GM12801 (cell line): ENCODE data around the gene LMBR1.

ENCODE experiments used
- TF ChIP-seq, protein P1 (sequence below): IDR thresholded peaks from one replicate; pipeline ENCODE4 v1.5.1; 2011; ENCODE audit warnings: control low read depth; ENCODE audit not compliant: insufficient read length; ENCODE audit errors: extremely low read depth

Gene LMBR1

GRCh38 chr7:156842317-156842716 is 50.7 kb downstream of the LMBR1 start:
- TF ChIP-seq, protein P1, sequence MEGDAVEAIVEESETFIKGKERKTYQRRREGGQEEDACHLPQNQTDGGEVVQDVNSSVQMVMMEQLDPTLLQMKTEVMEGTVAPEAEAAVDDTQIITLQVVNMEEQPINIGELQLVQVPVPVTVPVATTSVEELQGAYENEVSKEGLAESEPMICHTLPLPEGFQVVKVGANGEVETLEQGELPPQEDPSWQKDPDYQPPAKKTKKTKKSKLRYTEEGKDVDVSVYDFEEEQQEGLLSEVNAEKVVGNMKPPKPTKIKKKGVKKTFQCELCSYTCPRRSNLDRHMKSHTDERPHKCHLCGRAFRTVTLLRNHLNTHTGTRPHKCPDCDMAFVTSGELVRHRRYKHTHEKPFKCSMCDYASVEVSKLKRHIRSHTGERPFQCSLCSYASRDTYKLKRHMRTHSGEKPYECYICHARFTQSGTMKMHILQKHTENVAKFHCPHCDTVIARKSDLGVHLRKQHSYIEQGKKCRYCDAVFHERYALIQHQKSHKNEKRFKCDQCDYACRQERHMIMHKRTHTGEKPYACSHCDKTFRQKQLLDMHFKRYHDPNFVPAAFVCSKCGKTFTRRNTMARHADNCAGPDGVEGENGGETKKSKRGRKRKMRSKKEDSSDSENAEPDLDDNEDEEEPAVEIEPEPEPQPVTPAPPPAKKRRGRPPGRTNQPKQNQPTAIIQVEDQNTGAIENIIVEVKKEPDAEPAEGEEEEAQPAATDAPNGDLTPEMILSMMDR = no peak

- TF ChIP-seq, protein P1 = no peak
Observed at GRCh38 chr7:156841497-156841896, 51.5 kb downstream of the LMBR1 start.

DNA sequence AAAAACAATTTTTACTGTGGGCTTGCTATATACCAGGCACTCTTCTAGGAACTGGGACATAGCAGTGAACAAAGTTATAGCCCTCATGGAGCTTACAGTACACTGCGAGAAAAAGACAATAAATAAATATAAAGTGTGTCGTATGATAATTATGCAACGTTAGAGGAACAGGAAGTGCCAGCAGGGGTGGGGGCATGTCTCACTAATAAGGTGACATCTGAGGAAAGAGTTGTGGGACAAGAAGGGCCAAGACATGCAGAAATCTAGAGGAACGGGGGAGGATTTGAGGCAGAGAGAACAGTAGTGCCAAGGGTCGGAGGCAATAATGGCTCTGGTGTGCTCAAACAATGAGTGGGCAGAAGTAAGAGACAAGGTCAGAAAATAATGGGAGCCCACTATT is 52.8 kb downstream of the LMBR1 start:
- TF ChIP-seq, protein P1 = no peak

- TF ChIP-seq, protein P1 = no peak
Observed at GRCh38 chr7:156836443-156836842, 56.5 kb downstream of the LMBR1 start.

GRCh38 chr7:156834462-156834861 is 58.5 kb downstream of the LMBR1 start:
- TF ChIP-seq, protein P1 = no peak

DNA sequence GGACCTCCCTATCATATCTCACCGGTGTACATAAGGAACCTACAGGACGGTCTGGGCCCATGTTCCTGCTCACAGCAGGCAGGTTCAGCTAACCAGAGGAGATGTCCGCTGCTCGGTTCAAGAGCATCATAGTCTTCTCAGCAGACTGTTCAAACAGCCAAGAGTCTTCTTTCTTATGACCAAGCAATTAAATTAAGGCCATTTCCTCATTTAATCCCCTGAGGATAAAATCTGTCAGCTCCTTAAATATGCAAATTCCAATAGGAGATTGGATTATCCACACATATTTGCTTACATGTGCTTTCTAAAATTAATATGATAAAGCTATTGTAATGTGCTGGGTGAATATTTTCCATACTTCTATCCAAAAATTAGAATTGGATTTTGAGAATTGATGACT is 59.7 kb downstream of the LMBR1 start:
- TF ChIP-seq, protein P1 = no peak

DNA sequence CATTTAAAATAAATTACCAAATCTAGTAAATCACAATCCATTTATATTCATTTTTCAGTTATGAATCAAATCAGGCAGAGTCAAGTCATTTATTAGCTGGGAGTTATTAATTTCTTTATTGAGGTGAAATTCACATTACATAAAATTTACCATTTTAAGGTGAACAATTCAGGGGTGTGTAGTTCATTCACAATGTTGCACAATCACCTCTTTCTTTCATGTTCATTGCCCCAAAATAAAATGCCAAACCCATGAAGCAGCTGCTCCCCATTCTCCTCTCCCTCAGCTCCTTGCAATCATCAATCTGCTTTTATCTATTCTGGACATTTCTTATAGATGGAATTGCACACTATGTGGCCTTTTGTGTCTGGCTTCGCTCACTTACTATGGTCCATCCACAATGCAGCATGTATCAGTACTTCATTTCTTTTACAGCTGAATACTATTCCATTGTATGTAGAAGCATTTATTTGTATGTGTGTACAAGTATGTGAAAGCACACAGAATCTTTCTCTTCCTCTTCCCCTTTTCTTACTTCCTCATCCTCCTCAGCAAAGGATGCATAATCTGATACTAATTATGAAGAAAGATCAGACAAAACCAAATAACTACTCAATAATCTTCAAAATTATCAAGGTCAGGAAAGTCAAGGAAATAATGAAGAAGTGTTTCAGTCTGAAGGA is 60.6 kb downstream of the LMBR1 start:
- TF ChIP-seq, protein P1 = no peak
